ENCODE results near the gene SEC14L6. TPM values are rescaled to one million over a fixed set of nuclear protein-coding genes. Genes with fewer than 3 reads are reported as not detected.

SEC14L6 gene
- total RNA-seq, 1 experiment from 2014 or later = 1.1 TPM

DNA sequence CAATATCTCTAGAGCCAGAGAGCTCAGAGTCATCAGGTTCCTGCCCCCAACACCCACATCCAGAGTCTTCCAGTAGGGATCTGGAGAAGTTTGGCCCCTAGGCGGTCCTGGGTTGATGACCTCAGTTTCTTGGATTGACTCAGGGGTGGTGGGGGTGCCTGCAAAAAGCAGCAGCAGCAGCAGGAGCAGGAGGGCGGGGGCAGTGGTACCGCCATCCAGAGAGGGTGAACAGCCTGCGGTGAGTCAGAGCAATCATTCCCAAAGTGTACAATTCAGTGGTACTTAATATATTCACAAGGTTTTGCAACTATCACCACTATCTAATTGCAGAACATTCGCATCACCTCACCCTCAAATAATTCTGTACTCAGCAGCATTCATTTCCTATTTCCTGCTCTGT lies 64.8 kb downstream of the SEC14L6 start:
- no peak overlapping the region for H4K8ac ChIP-seq (replicated peaks; ENCODE audit: insufficient read length, low read depth, low read length)
- Mint-ChIP-seq H3K4me3 (no peak overlapping the region), H3K4me1 (peaks cover 0 to 5% of the 10 kb centered on the region in 2 experiments; a peak in 2 of 4 replicates), H3K36me3 (ENCODE audit: insufficient read depth in 1 of 3, low read depth in 3 of 3) (no peaks in the 10 kb centered on the region), H3K9me3 (no peaks in the 10 kb centered on the region; a peak in 1 of 5 replicates), H3K27ac (no peak overlapping the region), H3K27me3 (ENCODE audit: low read depth) (peaks cover 8% of the 10 kb centered on the region; the same call in 1 of the 2 replicates)
- TF ChIP-seq CTCF (conservative IDR thresholded peaks at IDR 0.05) = no peak
- no peak overlapping the region for H3K4me2 ChIP-seq (ENCODE audit: insufficient read depth, insufficient read length, low read length)
- no peak for DNase-seq
- H4K5ac ChIP-seq (ENCODE audit: insufficient read length, low read depth, low read length) = no peak overlapping the region
- no peak overlapping the region for H3K14ac ChIP-seq (ENCODE audit: insufficient read depth, low read length)
- H4K91ac ChIP-seq (ENCODE audit: insufficient read length, low read depth, low read length) = no peak overlapping the region
- no peaks in the 10 kb centered on the region for H4K20me1 ChIP-seq (ENCODE audit: control insufficient read depth, insufficient read depth, insufficient read length)
- no peaks in the 10 kb centered on the region for H3K4me1 ChIP-seq (ENCODE audit: insufficient read depth, low read length)
- H2AFZ ChIP-seq (ENCODE audit: low read length) = no peak overlapping the region
- H3T11ph ChIP-seq (ENCODE audit: low read length) = no peak overlapping the region
- 100% methylated on average over 1 of the region's 5 CpGs for WGBS (ENCODE audit: extremely low coverage, insufficient read length, low lambda C conversion rate)
- H3K4ac ChIP-seq (ENCODE audit: low read depth, low read length) = no peak overlapping the region
- no peak overlapping the region for H3K27ac ChIP-seq (ENCODE audit: insufficient read length, low read depth, low read length)
- no peak overlapping the region for H2BK120ac ChIP-seq (ENCODE audit: low read depth, low read length, poor library complexity, severe bottlenecking)
- H3K18ac ChIP-seq (ENCODE audit: insufficient read length, low read depth, low read length) = no peak overlapping the region
- H3K79me1 ChIP-seq (ENCODE audit: insufficient read depth, low read depth, low read length, poor library complexity, severe bottlenecking) = no peaks in the 10 kb centered on the region
- H3K79me2 ChIP-seq (ENCODE audit: insufficient read depth, low read length) = no peaks in the 10 kb centered on the region
- H2AK5ac ChIP-seq (ENCODE audit: insufficient read length, low read length) = no peak overlapping the region
- no peak overlapping the region for H3K23ac ChIP-seq (ENCODE audit: insufficient read length, low read depth, low read length)
- H3K27me3 ChIP-seq (ENCODE audit: insufficient read depth, low read length) = no peaks in the 10 kb centered on the region
- no peak overlapping the region for H2BK20ac ChIP-seq (ENCODE audit: low read depth, low read length, poor library complexity, severe bottlenecking)
- no peak overlapping the region for H2BK12ac ChIP-seq (ENCODE audit: insufficient read length, low read depth, low read length)
- no peak overlapping the region for H3K56ac ChIP-seq (ENCODE audit: insufficient read length, low read depth, low read length)
- H2BK15ac ChIP-seq (ENCODE audit: low read depth, low read length) = no peak overlapping the region
- H2BK5ac ChIP-seq (ENCODE audit: insufficient read length, low read length) = no peak overlapping the region
- H3K9ac ChIP-seq (ENCODE audit: extremely low read depth, insufficient read length, low read length) = no peak overlapping the region
- H3K23me2 ChIP-seq (ENCODE audit: insufficient read length, low read depth, low read length, poor library complexity, severe bottlenecking) = no peaks in the 10 kb centered on the region
- H3K9me3 ChIP-seq (ENCODE audit: control insufficient read depth, low read depth, low read length) = no peaks in the 10 kb centered on the region
